Keratinocyte (primary cell): ENCODE results near the gene FKBP10.

ENCODE experiments used
- CTCF ChIP-seq, 3 experiments: IDR thresholded peaks in 1 of 3; conservative IDR thresholded peaks in 1 of 3; optimal IDR thresholded peaks in 1 of 3; 2 replicates in 2 of 3; 3 replicates in 1 of 3; pipeline versions ENCODE3 to v1.5.1; 2011; ENCODE audit warnings: low read length in 3 of 3, mild to moderate bottlenecking in 3 of 3, moderate library complexity in 2 of 3, control low read depth in 1 of 3, inconsistent platforms in 1 of 3; ENCODE audit not compliant: insufficient read depth in 2 of 3; ENCODE audit errors: extremely low read depth in 1 of 3
- EZH2 ChIP-seq: IDR thresholded peaks from one replicate; pipeline ENCODE4 v1.6.1; 2012; ENCODE audit warnings: inconsistent platforms, mild to moderate bottlenecking, low read length, moderate library complexity

GRCh38 chr17:41793784-41794539, 18.8 kb upstream of the FKBP10 start:
- TF ChIP-seq CTCF (optimal IDR thresholded peaks at IDR 0.05 in 1 of 3, IDR thresholded peaks at IDR 0.05 in 1 of 3, conservative IDR thresholded peaks at IDR 0.05 in 1 of 3; ENCODE audit: extremely low read depth in 1 of 3, insufficient read depth in 2 of 3, low read length in 3 of 3) (no peak), EZH2 (no peak)
